HG02588 (cell line): ENCODE results near the gene DPCD.
"Not testable (repeated sequence)": the region's sequence is repeated elsewhere in the genome, so short reads cannot be mapped to it uniquely, and the experiment has no call there.

Source experiments
- ATAC-seq: cut with Tn5 transposase; IDR thresholded peaks from one replicate; pipeline ENCODE4 v1.9.1; 2021; ENCODE audit warnings: mild to moderate bottlenecking, moderate library complexity; ENCODE audit not compliant: unreplicated experiment

Gene DPCD

DNA sequence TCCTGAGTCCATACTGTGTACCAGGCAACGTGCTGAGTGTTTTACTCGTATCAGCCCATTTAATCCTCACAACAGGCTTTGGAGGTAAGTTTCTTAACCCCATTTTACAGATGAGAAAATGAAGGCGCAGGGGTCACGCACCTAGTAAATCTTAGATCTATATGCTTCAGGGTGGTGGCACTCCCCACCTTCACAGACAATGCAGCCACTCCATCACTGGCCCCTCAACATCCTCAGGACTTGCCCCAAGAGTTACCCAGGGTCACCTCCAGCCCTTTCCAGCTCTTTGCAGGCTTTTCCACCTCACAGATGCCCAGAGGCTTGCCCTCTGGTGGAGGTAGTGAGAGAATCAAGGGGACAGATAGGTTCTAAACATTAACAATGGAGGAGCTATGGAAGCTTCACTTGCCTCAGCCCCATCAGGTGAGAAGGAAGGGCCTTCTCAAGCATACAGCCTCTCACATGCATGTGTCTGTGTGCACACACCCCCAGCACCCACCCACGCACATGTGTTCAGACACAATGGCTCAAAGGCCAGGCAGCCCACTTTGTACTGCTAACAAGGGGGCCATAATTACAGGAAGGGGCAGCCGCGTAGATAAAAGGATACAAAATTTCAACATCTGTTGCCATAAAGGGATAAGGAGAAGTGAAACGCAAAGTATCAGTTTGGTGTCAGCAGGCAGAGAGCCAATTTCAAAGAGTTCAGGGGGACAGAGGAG lies 29.1 kb downstream of the DPCD start:
- ATAC-seq = no peak

DNA sequence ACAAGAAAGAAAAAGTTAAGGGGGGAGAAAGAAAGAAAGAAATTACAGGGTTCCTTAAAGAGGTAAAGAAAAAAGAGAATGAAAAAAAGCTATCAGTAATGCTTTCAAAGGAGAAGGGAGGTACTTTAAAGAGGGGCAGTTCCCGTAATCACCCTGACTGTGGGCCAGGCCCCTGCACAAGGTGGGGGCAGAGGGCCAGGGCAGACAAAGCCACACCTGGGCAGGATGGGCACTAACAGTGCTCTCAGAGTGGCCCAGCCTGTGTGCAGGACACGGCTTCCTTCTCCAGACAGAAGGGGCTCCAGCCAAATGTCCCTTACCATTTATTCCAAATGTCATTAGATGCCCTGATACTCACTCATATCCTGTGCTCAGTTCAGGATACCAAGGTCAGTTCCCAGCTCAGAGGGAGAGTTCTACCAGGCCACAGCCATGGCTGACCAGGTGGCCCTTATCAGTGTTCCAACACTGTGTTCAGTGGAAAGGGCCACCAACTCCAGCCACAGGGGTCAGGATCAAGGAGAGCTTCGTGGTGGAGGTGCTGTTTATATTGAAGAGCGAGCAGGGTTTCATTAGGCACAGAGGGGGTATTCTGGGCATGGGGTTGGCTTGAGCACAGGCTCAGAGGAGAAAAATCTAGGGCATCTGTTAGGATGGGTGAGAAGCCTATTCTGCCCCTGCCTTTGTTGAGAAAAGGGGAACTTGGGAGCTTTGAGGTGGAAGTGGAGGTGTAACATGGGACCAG lies 29.9 kb downstream of the DPCD start:
- no peak for ATAC-seq

DNA sequence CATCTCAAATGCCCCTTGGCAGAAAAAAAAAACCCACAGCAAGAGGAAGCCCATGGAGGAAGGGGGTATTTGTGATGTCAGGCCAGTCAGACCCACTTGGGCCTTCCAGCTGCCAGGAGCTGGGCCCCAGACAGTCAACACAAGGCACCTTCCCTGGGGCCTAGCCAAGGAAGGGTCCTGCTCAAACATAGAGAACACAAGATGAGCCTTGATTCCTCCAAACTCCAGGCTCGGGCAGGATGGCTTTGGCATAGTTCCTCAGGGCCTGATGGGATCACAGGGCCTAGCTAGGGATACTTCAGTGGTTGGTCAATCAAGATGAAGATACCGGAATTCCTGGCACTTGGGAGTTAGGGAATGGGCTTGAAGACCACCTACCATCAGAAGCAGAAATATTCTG lies 30.8 kb downstream of the DPCD start:
- no peak for ATAC-seq

DNA sequence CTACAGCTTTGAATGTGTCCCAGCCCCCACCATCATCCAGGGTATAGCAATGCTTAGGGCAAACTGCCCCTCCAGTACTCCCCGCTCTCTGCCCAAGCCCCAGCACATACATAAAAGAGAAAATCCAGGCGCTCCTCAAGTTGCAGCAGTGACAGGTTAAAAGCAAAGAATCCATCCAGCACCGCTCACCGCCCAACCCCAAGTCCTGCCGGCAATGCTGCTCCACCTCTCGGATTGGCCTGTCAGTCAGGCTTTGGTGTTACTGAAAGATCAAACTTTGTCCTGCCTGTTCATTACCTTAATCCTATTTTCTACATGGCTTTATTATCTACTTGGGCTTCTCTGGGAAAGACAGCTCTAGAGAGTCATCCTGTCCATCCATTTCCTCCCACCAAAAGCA lies 31.9 kb downstream of the DPCD start:
- no peak for ATAC-seq

DNA sequence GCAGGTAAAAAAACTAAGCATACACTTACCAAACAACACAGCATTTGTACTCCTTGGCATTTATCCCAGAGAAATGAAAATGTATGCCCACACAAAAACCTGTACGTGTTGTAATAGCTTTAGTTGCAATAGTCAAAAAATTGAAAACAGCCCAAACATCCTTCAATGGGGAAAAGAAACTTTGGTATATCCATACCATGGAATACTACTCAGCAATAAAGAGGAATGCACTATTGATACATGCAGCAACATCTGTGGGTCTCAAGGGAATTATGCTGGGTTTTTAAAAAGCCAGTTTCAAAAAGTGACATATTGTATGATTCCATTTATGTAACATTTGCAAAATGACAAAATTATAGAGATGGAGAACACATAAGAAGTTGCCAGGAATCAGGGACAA lies 35.4 kb downstream of the DPCD start:
- no peak for ATAC-seq

DNA sequence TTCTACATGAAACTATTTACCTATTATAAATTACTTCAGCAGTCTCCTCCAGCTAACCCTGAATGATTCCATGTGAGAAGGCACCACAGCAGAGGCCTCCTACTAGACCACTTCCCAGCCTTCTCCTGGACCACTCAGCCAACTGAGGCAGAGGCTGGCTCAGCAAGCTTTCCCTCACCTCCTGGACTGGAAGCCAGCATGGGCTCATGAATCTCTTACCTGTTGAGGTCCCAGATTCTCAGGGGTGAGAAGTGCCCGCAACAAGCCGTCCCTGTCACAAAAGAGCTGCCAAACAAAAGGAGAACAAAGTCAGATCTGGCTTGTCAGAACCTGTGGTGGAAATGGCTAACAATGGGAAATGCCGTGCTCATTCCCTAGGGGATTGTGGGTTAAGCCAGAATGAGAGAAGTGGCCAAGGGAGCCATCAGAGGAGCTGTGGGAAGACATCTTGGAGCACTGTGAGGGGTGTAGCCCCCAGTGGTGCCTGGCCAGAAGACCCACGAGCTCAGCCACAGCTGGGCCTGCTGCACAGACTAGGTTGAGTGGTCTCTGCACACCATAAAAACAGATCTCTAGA lies 36.5 kb downstream of the DPCD start:
- ATAC-seq = no peak

DNA sequence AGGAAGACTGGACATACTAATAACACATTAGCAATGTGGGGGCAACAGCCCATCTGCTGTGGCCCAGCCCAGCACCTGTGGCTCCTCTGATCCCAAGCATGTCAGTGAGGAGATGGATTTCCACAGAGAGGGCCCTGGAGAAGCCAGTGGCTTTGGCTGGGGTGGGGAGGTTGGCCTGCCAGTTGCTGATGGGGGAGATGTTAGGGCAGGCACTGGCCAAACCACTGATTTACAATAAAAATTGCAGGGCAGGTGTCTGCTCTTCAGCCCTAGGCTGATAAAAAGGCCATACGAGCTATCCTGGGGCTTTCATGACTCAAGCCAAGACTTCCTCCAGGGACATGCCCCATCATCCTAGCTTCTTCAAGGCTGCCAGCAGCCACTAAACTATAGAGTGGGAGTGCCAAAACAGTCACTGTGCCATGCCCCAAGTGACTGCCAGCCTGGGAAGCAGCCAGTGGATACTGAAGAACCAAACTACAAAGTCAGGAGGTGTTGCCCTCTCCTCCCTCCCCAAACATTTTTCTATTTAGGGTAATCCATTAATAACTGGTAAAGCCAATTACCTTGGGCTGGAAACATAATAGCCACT lies 37.8 kb downstream of the DPCD start:
- no peak for ATAC-seq

DNA sequence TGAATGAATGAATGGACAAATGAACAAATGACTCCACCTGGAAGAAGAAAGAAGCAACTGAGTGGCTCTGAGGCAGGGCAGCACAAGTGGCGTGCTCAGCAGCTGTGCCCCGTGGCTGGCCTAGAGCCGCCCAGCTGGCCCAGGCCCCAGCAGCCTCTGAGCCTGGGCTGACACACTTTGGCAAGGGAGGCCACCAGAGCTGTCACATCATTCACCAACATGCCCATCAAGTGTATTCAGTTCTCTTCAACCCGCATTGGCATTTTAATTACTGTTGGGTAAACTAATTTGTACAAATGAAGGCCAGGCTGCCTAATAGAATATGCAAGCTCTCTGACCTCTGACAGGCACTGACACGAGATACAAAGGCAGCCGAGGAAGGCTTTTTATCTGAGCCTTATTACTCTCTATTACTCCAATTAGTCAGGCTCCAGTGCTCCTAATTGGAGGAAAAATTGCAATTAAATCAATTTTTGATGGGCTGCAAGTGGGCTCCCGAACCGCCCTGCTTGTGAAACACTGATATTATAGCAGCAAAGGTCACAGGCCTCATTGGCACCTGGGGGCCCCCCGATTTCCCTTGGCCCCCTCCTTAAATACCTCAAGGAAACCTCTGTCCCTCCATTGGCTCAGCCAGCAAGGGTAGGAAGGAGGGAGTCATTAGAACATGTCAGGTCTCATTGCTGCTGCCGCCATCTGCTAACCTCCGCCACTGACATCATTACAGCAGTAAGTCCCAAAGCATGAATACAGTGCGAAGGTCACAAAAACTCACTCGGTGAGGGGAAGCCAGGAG lies 41.9 kb downstream of the DPCD start:
- no peak for ATAC-seq

DNA sequence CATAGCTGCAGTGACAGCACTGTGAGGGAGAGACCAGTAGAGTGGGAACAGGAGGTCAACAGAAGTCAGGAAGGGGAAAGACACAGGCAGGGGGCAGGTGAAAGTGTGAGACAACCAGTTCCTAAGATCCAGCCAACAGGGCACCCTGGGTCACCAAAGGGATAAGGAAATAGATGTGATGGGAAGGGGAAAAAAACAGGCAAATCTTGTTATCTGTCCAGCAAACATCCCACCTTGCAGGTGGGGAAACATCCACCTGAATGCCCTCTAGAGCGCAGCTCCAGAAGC lies 42.5 kb downstream of the DPCD start:
- ATAC-seq = no peak

DNA sequence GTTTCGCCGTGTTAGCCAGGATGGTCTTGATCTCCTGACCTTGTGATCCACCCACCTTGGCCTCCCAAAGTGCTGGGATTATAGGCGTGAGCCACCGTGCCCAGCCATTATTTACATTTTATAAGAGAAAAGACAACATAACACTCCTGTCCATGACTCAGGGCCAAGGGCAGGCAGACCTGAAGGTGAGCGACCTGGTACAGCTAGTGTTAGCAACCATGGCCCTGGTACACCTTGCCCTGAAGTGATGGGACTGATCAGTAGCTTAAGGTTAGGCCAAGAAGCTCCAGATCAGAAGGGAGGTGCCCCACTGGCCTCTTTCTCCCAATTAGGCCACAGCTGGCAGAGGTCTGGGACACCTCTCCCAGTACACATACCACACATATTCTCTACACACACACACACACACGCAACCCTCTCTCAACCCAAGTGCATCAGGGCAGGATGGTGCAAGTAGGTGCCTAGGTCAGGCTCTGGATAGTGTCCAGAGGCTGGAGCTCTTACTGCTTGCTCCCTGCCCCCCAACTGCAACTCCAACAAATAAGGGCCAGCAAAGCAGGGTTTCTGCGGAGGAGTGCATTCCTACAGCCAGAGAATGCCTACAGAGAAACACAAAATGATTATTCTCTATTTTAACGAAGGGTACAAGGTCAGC lies 43.8 kb downstream of the DPCD start:
- no peak for ATAC-seq

DNA sequence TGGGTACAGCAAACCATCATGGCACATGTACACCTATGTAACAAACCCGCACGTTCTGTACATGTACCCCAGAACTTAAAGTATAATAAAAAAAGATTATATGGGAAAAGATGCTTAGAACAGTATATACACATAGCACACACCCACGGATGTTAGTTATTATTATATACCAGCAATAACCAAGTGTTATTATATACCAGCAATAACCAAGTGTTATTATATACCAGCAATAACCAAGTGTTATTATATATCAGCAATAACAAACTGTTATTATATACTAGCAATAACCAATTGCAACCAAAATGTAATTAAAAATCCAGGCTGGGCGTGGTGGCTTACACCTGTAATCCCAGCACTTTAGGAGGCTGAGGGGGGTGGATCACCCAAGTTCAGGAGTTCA lies 45.4 kb downstream of the DPCD start:
- ATAC-seq = not testable (repeated sequence)

DNA sequence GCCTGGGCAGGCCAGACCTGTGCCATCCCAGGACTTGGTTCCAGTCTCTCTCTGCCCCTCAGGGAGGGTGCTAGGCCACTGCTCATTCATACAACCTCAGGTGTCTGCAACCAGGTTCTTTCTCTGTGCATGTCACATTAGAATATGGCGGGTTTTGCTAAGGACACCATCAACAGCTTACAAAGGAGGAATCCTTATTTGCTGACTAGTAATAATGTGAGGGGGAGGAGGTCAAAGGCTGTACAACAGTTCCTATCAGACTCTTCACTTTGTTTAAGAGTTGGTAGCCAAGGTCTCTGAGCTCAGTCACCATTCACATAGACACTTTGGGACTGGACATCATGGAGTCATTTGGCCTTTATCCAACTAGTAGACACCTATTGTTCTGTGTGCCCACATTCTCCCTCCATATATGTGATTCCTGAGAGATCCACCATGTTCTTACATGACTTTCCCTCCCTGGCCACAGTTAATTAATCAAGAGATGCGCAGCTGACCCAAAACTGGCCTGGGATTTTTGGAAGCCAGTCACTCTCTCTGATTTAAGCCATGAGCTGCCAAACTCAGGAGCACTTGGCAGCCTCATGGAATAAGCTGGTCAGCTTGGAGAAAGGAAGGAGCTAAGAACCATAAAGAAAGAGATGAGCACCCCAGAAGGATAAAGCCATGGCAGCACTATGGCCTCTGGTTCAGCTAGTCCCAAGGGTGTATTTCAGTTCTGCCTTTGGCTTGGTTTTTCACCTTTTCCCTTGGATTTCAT lies 51.2 kb downstream of the DPCD start:
- no peak for ATAC-seq

DNA sequence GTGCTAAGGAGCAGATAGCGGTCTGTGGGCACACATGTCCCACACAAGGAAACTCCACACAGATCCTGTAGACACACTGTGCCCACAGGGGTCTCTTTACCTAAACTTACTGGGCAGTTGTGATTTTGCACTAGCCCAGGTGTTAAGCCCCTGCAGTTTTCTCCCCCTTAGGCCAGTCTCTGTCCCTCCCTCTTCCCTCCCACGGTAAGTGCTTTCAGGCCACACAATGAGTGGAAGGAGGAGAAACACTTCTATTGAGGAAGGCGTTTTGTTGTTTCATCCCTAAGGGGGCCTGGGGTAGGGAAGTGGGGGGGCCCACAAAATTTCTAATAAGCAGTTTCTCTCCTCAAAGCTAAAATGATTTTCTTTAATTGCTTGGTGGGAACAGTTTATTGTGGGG lies 55.4 kb downstream of the DPCD start:
- no peak for ATAC-seq

DNA sequence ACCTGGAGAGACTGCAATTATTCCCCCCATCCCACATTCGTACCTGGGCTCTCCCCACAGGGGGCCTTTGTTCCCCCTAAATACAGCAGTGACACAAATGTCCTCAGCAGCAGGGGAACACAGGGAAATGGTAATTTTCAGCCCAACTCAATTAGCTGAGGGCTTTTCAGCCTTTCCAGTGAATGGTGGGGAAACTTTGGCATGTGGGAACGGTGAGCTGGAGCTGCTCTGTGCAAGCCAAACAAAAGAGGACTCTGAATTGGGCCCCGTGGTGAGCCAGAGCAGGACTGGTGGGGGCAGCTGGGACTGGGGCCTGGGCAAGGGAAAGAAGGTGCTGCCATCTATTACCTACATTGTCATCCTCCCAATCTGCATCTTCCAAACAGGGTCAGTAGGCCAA lies 55.9 kb downstream of the DPCD start:
- ATAC-seq = no peak

DNA sequence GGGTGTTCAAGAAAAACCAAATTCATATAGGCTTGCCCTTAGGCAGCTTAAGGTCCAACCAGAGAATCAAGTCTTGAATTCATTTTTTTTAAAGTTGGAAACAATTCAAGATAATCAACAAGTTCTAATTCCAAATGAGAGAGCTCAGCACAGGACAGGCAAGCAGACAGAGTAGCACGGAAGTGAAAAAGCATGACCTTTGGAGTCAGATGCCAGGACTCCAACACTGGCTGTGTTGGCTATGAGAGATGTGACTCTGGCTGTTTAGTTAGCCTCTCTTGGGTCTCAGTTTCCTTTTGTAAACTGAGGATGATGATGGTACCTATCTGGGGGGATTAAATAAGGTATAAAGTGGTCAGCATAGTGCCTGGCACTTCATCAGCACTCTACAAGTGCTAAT lies 57.5 kb downstream of the DPCD start:
- ATAC-seq = no peak

DNA sequence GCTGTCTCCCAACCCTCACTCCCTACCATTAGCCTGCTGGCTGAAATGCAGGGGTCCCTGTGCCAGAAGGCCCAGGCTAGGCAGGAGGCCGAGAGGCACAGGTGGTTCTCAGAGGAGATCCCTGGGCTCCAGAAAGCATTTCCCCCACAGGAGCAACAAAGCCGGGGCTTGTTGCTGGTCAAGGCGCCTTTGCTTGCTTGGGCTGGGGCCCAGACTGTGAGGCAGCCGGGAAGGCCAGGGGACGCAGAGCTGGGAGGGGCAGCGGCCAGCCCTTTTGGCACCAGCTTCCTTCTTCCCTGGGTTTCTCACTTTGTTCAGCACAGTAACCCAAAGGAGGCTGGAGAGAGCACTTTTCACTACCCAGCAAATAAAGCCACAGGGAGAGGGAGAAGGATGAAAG lies 58.2 kb downstream of the DPCD start:
- ATAC-seq = no peak

DNA sequence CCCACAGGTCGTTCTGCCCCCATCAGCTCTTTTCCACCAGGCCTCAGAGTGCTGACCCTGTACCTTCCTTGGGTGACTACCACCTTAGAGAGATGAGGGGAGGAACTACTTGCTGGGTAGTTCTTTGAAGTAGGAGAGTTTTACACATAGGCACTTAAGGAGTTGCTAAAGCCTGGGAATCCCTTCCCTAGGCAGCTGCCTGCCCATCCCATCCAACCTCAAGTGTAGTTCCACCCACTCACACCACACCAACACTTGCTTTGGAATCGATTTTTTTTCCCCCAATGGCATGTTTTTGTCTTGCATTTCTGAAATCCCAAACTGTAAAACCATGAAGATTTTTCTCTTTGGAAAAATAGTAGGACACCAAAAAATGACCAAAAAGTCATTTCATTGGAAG lies 59.1 kb downstream of the DPCD start:
- ATAC-seq = no peak

DNA sequence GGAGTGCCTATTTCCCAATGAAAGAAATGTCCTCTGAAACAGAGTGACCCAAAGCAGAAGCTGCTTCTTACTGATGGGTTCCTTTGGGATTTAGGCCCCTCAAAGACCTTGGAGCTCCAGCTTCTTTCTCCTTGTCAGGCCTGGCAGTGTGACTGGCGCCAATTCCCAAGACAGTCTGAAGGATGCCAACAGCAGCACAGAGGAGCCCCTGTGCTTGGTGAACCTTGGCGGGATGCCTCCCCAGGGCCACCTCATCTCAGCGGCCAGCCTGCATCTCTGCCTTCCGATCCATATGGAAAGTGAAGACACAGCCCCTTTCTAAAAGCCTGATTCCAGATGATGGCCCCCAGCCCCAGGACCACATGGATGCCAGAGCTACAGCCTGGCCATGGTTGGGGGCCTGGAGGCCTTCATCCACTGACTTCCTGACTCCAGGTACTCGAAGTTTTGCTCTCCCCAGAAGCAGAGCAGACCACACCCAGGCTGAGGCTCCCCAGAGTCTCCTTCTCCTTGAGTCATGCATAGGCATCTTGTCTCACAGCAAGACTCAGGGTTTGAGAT lies 61.5 kb downstream of the DPCD start:
- no peak for ATAC-seq

DNA sequence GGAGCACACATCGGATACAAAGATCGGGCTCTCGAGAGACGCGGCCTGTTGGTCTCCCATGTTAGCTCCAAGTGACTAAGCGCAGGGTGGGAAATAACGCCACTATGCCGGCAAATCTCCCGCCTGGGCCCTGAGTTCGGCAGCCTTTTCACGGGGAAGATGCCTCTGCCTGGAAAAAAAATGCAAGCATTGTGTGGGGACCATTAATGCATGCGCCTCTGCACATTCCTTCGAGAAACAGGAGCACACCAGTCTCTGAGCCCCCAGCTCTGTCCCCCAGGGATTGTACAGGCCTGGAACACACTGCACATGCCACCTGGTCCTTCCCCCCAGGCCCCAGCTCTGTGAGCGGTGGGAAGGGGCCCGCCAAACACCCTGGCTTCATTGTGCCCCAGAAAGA lies 62.7 kb downstream of the DPCD start:
- no peak for ATAC-seq

DNA sequence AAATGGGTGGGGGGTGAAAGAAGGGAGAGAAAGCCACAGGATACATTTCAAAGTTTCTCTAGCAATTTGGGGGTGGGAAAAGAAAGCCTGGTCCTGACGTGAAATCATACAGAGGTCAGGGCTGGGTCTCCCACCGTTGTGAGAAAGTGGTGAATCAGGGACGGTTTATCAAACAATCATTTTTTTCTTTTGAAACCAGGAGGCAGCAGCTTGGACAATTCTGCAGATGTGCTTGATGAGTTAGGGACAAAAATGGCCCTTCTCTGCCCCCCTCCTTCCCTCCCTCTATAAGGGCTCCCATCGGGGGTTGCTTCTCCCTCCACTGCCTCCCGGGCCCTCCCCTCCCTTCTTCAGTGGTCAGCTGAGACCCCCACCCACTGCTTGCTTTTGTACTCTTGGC lies 63.2 kb downstream of the DPCD start:
- ATAC-seq = no peak
